ENCODE data around the gene SLC23A2. TPM values are rescaled to one million over a fixed set of nuclear protein-coding genes. Genes with fewer than 3 reads are reported as not detected.

SLC23A2 gene
- polyA plus RNA-seq, 1 donor from 2014 or later: 38.3 TPM

- no peaks in the 10 kb centered on the region for H3K9me3 ChIP-seq (ENCODE audit: low read length)
- H3K9me2 ChIP-seq (ENCODE audit: insufficient read depth, low read length): no peaks in the 10 kb centered on the region
- no peak overlapping the region for H3K27ac ChIP-seq (ENCODE audit: low read length)
- H3F3A ChIP-seq (ENCODE audit: insufficient read depth, low read length, poor library complexity, severe bottlenecking): no peaks in the 10 kb centered on the region
- H3K27me3 ChIP-seq (ENCODE audit: insufficient read depth, low read depth, low read length): no peaks in the 10 kb centered on the region
- no peaks in the 10 kb centered on the region for H3K36me3 ChIP-seq (ENCODE audit: insufficient read depth, low read length)
- H4K20me1 ChIP-seq (ENCODE audit: insufficient read depth): no peaks in the 10 kb centered on the region
- no peak overlapping the region for H3K4me3 ChIP-seq (ENCODE audit: low read length)
- no peak overlapping the region for H3K9ac ChIP-seq (ENCODE audit: low read length)
- H3K4me2 ChIP-seq (ENCODE audit: low read length): no peak overlapping the region
- TF ChIP-seq EP300 (conservative IDR thresholded peaks at IDR 0.05; ENCODE audit: poor library complexity, severe bottlenecking) (no peak), SMC3 (conservative IDR thresholded peaks at IDR 0.05; ENCODE audit: poor library complexity) (no peak), REST (IDR thresholded peaks at IDR 0.05; ENCODE audit: borderline replicate concordance) (no peak), EZH2 (IDR thresholded peaks at IDR 0.05; ENCODE audit: borderline replicate concordance, insufficient read depth, low read length, poor library complexity, severe bottlenecking) (no peak), MXI1 (conservative IDR thresholded peaks at IDR 0.05; ENCODE audit: poor library complexity, severe bottlenecking) (no peak), TAF1 (IDR thresholded peaks at IDR 0.05; ENCODE audit: low read depth) (no peak), RAD21 (conservative IDR thresholded peaks at IDR 0.05) (no peak), POLR2AphosphoS5 (IDR thresholded peaks at IDR 0.05) (no peak), CTCF (IDR thresholded peaks at IDR 0.05; ENCODE audit: poor library complexity, severe bottlenecking) (no peak)
- H2AFZ ChIP-seq (ENCODE audit: low read depth, low read length): no peak overlapping the region
- H3K79me2 ChIP-seq (replicated peaks; ENCODE audit: insufficient read depth, low read length): no peaks in the 10 kb centered on the region
Measured at GRCh38 chr20:5020760-5021159, 19.4 kb upstream of the SLC23A2 start.

- H3F3A ChIP-seq (ENCODE audit: insufficient read depth, low read length, poor library complexity, severe bottlenecking): no peaks in the 10 kb centered on the region
- H3K4me2 ChIP-seq (ENCODE audit: low read length): no peak overlapping the region
- H3K9ac ChIP-seq (ENCODE audit: low read length): no peak overlapping the region
- no peaks in the 10 kb centered on the region for H4K20me1 ChIP-seq (ENCODE audit: insufficient read depth)
- no peaks in the 10 kb centered on the region for H3K9me3 ChIP-seq (ENCODE audit: low read length)
- TF ChIP-seq EZH2 (IDR thresholded peaks at IDR 0.05; ENCODE audit: borderline replicate concordance, insufficient read depth, low read length, poor library complexity, severe bottlenecking): no peak
- TF ChIP-seq TAF1 (IDR thresholded peaks at IDR 0.05; ENCODE audit: low read depth): no peak
- no peak for TF ChIP-seq REST (IDR thresholded peaks at IDR 0.05; ENCODE audit: borderline replicate concordance)
- TF ChIP-seq RAD21 (conservative IDR thresholded peaks at IDR 0.05): no peak
- TF ChIP-seq POLR2AphosphoS5 (IDR thresholded peaks at IDR 0.05): no peak
- TF ChIP-seq MXI1 (conservative IDR thresholded peaks at IDR 0.05; ENCODE audit: poor library complexity, severe bottlenecking): no peak
- no peak for TF ChIP-seq CTCF (IDR thresholded peaks at IDR 0.05; ENCODE audit: poor library complexity, severe bottlenecking)
- TF ChIP-seq SMC3 (conservative IDR thresholded peaks at IDR 0.05; ENCODE audit: poor library complexity): no peak
- TF ChIP-seq EP300 (conservative IDR thresholded peaks at IDR 0.05; ENCODE audit: poor library complexity, severe bottlenecking): no peak
- no peaks in the 10 kb centered on the region for H3K9me2 ChIP-seq (ENCODE audit: insufficient read depth, low read length)
- H3K79me2 ChIP-seq (replicated peaks; ENCODE audit: insufficient read depth, low read length): no peaks in the 10 kb centered on the region
- H3K27me3 ChIP-seq (ENCODE audit: insufficient read depth, low read depth, low read length): no peaks in the 10 kb centered on the region
- no peak overlapping the region for H3K27ac ChIP-seq (ENCODE audit: low read length)
- no peak overlapping the region for H3K4me3 ChIP-seq (ENCODE audit: low read length)
- no peak overlapping the region for H2AFZ ChIP-seq (ENCODE audit: low read depth, low read length)
- H3K36me3 ChIP-seq (ENCODE audit: insufficient read depth, low read length): no peaks in the 10 kb centered on the region
Measured at GRCh38 chr20:5013682-5014447, 12.6 kb upstream of the SLC23A2 start.

All from neural cell (in vitro differentiated cells).